HEK293 (cell line): ENCODE measurements around the gene ETV1.

Source experiments
- ZNF394 ChIP-seq: fragments of 450-650 bp; formaldehyde crosslinking; IDR thresholded peaks from 2 replicates; pipeline ENCODE4 v1.5.1; 2016; ENCODE audit warnings: missing biosample characterization, missing genetic modification characterization, mild to moderate bottlenecking, moderate library complexity, borderline replicate concordance
- TF ChIP-seq, protein P1 (sequence below): fragments of 450-650 bp; formaldehyde crosslinking; IDR thresholded peaks from 2 replicates; pipeline ENCODE4; 2016; ENCODE audit warnings: missing biosample characterization, missing genetic modification characterization
- TF ChIP-seq, protein P2 (sequence below): fragments of 450-650 bp; formaldehyde crosslinking; IDR thresholded peaks from 2 replicates; pipeline ENCODE4 v1.5.1; 2016; ENCODE audit warnings: missing biosample characterization, missing genetic modification characterization
- TF ChIP-seq, protein P3 (sequence below): fragments of 450-650 bp; formaldehyde crosslinking; IDR thresholded peaks from 2 replicates; pipeline ENCODE4 v1.5.1; 2016; ENCODE audit warnings: missing biosample characterization, missing genetic modification characterization

DNA sequence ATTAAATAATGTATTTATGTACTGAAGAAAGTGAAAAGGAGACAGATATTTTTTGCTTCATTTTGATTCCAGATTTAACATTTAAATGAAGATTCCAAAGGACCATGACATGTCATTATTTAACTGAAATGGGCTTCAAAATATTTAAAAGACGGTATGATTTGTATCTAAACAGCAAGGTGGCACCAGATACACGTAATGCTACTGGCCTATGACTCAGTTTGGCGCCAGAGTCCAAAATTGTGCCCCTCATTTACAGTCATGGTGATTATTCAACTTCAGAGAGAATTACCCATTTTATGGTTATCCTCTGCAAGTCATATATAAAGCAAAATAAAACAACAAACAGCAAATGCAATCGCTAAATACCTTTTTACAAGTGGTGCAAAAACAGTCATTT lies 94.5 kb downstream of the ETV1 start:
- TF ChIP-seq, protein P1, sequence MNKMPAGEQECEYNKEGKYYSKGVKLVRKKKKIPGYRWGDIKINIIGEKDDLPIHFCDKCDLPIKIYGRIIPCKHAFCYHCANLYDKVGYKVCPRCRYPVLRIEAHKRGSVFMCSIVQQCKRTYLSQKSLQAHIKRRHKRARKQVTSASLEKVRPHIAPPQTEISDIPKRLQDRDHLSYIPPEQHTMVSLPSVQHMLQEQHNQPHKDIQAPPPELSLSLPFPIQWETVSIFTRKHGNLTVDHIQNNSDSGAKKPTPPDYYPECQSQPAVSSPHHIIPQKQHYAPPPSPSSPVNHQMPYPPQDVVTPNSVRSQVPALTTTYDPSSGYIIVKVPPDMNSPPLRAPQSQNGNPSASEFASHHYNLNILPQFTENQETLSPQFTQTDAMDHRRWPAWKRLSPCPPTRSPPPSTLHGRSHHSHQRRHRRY = no peak
- TF ChIP-seq, protein P2, sequence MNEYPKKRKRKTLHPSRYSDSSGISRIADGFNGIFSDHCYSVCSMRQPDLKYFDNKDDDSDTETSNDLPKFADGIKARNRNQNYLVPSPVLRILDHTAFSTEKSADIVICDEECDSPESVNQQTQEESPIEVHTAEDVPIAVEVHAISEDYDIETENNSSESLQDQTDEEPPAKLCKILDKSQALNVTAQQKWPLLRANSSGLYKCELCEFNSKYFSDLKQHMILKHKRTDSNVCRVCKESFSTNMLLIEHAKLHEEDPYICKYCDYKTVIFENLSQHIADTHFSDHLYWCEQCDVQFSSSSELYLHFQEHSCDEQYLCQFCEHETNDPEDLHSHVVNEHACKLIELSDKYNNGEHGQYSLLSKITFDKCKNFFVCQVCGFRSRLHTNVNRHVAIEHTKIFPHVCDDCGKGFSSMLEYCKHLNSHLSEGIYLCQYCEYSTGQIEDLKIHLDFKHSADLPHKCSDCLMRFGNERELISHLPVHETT (tag by site-specific recombination) = no peak
- no peak for TF ChIP-seq ZNF394
- TF ChIP-seq, protein P3, sequence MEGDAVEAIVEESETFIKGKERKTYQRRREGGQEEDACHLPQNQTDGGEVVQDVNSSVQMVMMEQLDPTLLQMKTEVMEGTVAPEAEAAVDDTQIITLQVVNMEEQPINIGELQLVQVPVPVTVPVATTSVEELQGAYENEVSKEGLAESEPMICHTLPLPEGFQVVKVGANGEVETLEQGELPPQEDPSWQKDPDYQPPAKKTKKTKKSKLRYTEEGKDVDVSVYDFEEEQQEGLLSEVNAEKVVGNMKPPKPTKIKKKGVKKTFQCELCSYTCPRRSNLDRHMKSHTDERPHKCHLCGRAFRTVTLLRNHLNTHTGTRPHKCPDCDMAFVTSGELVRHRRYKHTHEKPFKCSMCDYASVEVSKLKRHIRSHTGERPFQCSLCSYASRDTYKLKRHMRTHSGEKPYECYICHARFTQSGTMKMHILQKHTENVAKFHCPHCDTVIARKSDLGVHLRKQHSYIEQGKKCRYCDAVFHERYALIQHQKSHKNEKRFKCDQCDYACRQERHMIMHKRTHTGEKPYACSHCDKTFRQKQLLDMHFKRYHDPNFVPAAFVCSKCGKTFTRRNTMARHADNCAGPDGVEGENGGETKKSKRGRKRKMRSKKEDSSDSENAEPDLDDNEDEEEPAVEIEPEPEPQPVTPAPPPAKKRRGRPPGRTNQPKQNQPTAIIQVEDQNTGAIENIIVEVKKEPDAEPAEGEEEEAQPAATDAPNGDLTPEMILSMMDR (tag by site-specific recombination) = no peak
